Activated T-cell treated with anti-CD3 and anti-CD28 coated beads for 24 hours (primary cell): ENCODE results near the gene DAGLA.
"Not testable (repeated sequence)": the region's sequence is repeated elsewhere in the genome, so short reads cannot be mapped to it uniquely, and the experiment has no call there.

ENCODE experiments used
- DNase-seq: peaks from one replicate; pipeline ENCODE4 v3.0.0-alpha.2; 2020; ENCODE audit warnings: low read depth

Gene DAGLA

DNA sequence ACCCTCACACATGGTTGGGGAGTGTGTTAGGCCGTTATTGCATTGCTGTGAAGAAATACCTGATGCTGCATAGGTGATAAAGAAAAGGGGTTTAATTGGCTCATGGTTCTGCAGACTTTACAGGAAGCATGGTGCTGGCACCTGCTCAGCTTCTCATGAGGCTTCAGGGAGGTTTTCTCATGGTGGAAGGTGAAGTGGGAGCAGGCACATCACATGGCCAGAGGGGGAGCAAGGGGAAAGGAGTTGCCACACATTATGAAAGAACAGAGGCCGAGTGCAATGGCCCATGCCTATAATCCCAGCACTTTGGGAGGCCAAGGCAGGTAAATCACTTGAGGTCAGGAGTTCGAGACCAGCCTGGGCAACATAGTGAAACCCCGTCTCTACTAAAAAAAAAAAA lies 19.2 kb upstream of the DAGLA start:
- DNase-seq, result not testable (repeated sequence)

GRCh38 chr11:61666684-61667297 lies 13.4 kb upstream of the DAGLA start:
- no peak for DNase-seq

DNA sequence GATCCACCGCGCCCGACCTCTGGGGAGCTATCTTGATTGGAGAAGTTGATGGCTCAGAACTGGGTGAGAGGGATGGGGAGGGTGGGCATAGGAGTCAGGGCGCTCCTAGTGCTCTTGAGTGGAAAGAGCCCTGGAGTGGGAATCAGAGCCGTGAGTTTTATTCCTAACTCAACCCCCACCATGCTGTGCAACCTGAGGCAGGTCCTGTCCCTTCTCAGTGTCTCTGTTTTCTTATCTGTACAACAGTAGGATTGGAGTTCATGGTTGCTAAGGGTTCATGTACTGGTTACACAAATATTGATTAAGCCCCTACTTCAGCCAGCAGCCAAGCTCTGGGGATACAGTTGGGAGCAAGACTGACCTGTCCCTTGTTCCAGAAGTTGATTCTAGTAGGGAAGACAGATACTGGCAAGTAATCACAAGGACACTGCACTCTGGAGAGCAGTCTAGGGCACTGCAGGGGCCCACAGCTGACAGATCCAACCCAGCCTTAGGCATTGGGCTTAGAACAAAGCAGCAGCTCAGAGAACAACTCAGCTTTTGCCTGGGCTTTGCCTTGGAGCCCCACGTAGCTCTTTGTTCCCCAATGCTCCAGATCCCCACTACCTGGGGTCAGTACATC lies 12.4 kb upstream of the DAGLA start:
- no peak for DNase-seq

DNA sequence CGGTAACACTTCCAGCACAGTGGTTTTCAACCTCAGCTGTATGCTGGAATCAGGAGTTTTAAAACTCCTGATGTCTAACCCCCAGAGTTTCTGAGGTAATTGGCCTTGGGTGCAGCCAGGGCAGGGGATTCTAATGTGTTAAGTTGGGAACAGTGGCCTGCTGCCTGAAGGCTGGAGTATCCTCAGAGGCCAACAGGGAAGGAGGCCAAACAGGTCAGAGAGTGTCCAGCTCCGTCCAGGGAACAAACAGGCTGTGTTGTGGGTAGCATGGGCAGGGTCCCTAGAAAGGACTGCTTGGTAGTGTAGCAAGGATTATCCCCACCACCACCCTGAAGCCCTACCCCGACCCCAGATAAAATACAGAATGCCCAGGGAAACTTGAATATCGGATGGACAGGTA lies 10.8 kb upstream of the DAGLA start:
- DNase-seq, result no peak

- no peak for DNase-seq
These were observed 9.6 kb upstream of the DAGLA start for GRCh38 chr11:61670626-61671025.

- no peak for DNase-seq
These were observed 8.7 kb upstream of the DAGLA start for GRCh38 chr11:61671527-61671926.

DNA sequence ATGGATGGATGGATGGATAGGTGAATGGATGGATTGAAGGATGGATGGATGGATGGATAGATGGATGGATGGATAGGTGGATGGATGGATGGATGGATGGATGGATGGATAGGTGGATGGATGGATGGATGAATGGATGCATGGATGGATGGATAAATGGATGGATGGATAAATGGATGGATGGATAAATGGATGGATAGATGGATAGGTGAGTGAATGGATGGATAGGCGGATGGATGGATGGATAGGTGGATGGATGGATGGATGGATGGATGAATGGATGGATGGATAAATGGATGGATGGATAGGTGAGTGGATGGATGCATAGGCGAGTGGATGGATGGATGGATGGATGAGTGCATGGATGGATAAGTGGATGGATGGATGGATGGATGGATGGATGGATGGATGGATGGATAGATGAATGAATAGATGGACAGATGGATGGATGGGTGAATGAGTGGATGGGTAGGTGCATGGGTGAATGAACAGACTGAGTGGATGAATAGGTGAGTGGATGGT lies 6.2 kb upstream of the DAGLA start:
- DNase-seq, result not testable (repeated sequence)

- DNase-seq, result no peak
These were observed 4.4 kb upstream of the DAGLA start for GRCh38 chr11:61675826-61676225.

- no peak for DNase-seq
These were observed 895 bp upstream of the DAGLA start for GRCh38 chr11:61679296-61679695.

GRCh38 chr11:61680622-61681221 lies 531 bp downstream of the DAGLA start:
- DNase-seq, result no peak

GRCh38 chr11:61682093-61682732 lies 2.0 kb downstream of the DAGLA start:
- DNase-seq, result no peak

- DNase-seq, result no peak
These were observed 2.9 kb downstream of the DAGLA start for GRCh38 chr11:61682906-61683675.

DNA sequence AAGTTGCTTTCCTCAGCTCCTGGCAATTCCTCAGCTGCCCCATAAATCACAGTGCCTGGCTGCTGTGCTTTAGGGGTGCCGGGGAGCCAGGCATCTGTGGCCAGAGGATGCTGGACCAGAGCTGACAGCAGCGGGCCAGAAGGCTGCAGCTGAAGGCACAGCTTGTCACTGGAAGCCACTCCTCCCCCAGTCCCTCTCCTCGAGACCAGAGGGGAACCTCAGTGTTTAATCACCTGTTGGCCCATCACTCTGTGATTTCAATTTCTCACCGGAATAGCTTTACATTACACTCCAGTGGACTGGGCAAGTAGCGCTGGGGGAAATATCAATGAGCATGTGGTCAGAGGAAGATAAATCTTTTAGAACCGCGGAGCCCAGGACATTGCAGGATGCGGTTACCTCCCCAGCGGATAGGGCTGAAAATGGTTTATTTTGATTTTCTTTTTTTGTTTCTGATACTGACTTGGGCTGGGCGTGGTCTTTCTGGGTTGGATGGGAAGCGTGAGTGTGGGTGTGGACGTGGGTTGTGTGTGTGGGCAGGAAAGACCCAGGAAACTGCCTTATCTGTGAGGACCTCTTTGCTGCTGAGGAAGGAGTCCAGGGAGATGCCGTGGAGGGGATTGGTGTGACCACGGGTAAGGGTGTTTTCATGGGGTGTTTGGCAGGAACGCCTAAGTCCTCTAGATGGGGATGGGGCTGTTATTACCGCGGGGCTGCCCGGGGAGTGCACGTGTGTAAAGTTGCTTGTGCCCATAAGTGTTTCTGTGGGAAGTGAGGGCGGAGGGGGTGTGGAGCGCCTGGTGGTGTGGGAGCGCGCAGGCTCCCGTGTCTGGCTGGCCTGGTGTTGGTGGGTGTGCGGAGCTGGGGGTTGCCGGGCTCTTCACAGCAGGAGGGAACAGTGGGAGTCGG lies 4.0 kb downstream of the DAGLA start:
- no peak for DNase-seq

DNA sequence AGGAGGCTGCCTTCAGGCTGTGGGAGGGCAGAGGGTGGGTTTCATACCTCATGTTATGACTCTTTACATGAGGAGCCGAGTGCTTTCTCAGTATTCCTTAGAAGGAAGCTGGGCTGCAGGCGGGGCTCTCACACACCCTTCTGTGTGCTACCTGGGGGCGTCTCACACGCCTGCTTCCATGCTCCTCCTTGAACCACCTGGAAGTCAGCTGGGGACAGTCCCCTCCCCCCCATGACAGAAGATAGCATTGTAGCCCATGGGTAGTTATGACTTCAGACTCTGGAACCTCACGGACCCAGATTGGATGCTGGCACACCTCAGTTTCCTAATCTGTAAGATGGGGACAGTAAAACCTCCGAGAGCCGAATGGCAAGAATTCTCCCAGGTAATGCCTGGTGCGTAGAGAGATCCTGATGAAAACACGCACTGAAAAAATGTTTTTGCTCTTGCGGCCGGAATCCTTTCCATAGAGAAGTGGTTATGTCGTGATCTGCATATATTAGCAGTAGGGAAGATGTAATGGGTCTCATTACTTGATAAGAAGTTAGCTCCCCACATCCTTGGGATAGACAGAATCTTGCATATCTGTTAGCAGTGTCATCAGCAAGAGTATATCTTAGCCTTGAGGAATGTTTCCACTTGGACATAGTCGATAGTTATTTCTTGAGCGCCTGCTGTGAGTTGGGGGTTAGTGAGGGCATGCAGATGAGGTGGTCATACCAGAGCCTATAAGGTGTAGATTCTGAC lies 4.9 kb downstream of the DAGLA start:
- no peak for DNase-seq

- no peak for DNase-seq
These were observed 5.4 kb downstream of the DAGLA start for GRCh38 chr11:61685617-61685967.

DNA sequence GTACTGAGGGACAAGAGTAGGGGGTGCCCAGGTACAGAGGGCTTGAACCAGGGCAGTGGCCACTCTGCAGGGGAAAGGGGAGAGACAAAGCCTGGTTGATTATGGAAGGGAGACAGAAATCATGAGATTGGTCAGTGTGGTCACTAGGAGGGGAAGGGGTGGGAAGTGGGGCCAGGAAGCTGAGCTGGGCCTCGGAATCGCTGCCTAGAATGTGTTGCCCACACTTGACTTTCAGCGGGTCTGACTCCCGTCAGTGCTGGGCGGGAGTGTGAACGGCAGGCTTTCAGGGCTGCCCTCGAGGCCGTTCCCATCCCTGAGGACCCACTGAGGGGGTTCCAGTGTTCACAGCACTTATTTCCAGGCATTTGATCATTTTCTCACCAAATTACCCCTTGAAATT lies 5.9 kb downstream of the DAGLA start:
- DNase-seq, result no peak

- DNase-seq, result no peak
These were observed 6.3 kb downstream of the DAGLA start for GRCh38 chr11:61686469-61686868.

- DNase-seq, result no peak
These were observed 7.2 kb downstream of the DAGLA start for GRCh38 chr11:61687420-61687819.

DNA sequence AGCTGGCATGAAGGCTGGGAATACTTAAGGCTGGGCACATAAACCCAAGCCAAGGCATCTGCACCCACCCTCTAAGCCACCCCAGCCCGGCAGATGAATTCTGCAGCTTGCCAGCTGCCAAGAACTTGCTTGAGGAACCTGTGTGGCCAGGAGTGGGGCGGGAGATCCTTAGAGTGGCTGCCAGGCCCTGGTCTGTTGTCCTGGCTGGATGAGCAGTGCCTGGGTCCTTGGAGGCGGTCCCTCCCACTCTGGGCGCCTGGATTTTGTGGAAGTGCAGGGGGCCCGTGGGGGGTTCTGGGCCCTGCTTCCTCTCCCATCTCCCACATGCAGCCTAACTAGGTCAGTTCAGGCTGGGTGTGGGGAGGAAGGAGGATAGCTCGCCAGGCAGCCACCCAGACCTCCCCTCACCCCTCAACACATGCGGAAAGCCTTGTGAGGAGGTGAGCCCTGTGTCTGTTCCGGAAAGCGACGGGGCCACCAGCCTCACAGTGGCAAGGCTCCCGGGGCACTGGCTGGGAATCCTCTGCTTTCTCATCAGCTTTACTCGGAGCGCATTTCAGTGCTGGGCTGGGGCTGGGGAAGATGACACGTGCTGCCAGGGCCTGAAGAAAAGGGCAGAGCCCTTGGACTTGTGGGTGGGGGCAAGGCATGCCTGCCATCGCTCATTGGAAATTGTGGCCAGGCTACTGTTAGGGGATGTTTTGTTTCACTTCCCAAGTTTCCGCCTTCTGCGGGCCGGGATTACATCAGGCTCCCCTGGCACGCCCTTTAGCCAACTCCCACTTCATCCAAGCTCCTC lies 8.4 kb downstream of the DAGLA start:
- DNase-seq, result no peak

- no peak for DNase-seq
These were observed 8.9 kb downstream of the DAGLA start for GRCh38 chr11:61689164-61689496.
